Measurements from ENCODE around the gene KRT39.
"Not testable (repeated sequence)": the region's sequence is repeated elsewhere in the genome, so short reads cannot be mapped to it uniquely, and the experiment has no call there.

Gene KRT39

DNA sequence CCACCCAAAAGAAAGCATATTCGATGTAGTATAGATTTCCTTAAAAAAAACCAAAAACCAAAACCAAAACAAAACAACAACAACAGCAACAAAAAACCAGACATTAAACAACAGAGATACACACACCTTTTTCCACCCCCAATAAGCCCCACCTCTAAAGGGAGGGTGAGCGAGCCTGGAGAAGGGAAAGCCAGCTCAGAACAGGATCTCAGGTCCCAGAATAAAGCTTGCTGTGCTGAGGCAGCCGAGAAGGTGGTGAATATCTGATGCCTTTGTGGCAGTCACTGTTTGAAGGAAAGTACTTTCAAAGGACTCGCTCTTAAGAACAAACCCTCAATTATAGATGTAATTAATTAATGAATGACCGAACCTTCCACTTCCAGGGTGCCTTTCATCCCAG, 29.8 kb downstream of the KRT39 start:
- DNase-seq, result no peak

DNA sequence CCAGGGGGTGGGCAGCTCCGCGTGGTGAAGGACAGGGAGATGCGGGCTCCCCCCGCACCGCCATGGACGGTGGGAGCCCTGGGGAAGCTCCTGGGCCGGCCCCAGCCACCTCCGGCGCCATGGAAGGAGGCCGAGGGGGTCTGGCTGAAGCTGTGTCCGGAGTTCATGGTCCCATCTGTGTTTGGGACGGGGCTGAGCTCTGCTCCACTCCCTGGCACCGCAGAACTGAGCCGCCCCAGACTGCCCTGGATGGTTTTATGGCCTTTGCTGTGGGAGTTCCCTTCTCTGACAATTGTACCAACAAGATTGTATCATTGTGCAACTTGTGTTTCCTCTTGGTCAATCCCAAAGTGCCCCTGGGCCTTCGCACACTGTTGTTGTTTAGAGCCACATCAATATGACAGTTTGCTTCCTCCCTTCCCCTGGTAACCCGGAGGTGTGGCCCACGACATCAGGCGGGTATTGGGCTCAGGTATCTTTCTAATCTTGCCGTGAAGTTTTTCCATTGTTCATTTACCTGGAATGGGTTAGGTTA, 30.2 kb downstream of the KRT39 start:
- no peak for DNase-seq

DNA sequence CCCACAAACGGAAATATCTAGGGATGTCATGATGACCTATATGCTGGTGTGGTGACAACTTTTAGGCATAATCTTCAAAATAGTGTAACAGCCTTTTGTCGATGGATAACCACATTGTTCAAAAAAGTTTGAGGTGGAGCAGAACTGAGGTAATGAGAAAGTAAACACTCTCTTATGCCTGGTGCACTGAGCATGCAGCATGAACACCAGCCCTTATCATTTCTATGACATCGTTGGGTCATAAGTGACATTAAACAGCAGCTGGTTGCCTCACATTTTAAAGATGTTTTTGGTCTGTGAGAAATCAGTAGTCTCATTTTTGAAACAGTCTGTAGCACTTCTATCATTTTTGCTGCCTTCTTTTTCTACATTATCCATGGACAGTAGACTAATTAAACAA, 31.1 kb downstream of the KRT39 start:
- no peak for DNase-seq

DNA sequence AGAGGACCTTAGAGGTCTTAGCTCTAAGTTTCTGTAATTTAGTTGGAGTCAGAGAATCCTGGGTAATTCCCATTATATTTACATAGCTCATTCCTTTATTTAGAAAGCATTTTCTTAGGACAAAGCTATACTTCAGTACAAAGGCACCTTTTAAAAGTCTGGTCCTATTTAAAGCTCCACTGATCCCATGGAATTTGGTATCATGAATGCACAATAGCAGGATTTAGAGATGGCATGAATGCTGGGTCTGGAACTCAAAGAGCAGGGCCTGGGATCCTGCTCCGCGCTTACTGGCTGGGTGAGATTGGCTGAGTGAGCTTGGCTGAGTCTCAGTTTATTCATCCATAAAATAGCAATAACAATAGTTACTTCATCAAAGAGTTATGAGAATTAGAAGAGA, 34.1 kb downstream of the KRT39 start:
- no peak for DNase-seq

DNA sequence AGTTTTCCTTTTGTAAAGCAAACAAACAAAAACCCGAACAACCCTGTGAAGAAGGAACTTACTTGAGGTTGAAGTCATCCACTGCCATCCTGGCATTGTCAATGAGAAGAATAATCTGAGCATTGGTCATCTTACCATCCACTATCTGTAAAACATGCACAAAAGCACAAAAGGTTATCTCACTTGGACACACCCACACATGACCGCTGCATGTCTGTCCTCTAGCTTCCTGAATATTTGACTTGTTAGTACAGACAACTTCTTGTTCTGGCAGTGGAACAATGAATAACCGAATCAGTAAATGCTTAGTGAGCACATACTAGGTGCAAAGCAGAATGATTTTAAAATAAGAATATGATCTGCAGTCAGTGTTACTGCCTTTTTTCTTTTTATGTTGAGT, 35.4 kb downstream of the KRT39 start:
- DNase-seq, result no peak

DNA sequence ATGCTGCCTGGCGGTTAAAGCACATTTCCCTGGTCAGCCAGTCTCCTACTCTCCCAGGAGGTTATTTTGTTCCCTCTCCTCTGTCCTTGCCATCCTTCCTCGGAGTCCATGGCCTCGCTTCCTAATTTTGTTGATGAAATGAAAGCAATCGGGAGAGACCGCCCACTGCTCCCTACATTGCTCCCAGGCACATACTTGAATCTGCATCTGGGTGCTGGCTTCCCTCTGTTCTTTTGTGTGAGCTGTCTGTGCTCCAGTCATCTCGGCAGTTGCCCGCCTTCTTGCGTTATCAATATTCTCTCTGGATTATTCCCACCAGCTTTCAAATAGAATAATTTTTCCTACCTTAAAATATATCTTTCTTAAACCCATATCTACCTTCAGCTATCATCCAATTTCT, 40.4 kb downstream of the KRT39 start:
- DNase-seq, result no peak

DNA sequence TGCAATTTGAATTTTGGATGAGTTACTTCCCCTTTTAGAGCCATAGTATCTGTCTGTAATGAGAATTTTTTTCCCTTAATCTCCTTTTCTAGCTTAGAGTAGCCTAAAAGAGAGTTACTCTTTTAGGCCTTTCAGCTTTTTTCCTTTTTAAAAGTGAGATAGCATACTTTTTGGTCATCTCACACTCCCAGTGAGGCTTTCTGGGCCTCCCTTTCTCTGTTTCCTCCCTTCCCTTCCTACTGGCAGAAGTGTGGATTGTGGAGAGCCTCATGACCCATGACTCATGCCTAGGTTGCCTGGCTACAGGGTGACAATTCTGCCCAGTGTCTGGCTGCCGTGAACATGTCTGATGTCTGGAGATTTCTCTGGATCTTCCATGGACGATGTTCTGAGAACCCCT, 44.5 kb downstream of the KRT39 start:
- DNase-seq, result no peak

DNA sequence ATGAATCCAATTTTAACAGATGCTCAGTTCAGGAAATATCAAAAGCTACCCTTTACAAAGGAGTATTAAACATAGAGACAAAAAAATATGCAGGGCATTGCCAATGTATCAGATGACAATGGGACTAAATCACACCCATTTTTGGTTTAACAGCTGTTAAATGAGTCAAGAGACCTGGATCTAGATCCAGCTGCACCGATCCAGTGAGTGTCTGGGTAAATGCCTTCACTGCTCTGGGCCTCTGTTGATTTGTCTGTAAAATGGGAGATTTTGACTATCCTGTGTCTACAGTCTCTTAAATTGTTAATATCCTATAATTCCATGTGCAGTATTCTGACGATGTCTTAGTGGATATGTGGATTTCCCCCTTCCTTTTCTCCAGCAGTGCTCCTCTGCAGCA, 45.7 kb downstream of the KRT39 start:
- no peak for DNase-seq

DNA sequence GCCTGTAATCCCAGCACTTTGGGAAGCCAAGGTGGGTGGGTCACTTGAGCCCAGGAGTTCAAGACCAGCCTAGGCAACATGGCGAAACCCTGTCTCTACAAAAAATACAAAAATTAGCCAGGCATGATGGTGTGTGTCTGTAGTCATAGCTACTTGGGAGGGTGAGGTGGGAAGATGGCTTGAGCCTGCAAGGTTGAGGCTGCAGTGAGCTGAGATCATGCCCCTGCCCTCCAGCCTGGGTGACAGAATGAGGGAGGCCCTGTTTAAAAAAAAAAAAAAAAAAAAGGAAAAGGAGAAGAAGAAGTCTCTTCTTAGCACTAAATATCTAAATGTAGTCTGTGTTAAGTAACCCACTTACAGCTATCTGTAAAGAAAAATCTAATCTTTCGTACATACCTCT, 49.6 kb downstream of the KRT39 start:
- not testable (repeated sequence) for DNase-seq

DNA sequence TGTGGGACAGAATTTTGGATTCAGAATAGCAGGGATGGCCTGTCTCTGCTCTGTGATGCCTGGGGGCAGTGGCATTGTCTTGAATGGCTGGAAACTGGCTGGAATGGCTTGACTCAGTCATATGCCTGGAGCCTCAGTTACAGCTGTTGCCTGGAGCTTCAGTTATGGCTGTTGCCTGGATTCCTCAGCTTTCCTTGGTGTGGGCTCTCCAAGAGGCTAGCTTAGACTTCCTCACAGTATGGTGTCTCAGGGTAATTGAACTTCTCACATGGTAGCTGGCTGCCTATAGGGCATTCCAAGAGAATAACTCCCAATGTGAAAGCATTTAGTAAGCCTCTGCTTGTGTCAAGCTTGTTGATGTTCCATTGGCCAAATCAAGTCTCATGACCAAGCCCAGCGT, 50.4 kb downstream of the KRT39 start:
- DNase-seq, result no peak

DNA sequence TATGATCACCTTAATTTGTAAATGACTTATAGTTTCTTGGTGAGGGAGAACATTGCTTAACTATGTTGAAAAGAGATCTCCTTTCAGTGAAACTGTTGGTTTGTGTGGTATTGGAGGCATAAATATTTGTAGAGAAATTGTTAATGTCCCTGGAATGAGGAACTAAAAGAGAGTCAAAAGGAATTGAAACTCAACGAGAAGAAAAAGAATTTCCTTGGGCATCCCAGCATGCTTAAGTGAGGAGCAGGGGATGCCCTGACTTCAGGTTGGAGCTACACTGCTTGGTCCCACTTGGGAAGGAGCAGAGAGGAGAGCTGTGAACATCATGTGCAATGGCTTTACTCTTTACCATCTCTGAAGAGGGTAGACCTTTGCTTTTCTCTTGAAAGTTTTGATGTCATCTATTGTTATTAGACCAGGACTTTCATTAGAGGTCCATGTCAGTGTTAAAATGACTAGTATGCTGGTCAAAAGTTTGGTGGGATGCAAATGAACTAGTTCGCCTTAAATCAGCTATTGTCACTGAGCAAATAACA, 51.0 kb downstream of the KRT39 start:
- DNase-seq, result no peak

DNA sequence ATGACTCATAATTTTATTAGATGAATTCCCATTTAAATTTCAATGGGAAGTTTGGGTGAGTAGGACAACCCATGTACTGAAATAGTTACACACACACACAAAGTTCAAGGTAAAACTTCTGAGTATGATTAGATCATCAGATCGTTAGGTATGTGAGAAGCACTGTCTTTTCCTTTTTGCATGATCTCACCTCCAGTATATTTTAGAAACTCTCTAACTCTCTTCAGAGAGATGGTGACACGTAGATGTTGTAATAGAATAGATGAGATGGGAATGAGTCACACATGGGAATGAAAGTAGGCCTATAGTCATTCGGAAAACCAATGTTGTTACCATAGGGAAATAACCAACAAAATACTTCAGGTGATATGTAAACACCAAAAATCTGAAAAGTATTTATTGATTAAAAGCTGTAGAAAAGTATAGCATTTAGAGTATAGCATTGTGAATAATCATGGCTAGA, 51.5 kb downstream of the KRT39 start:
- DNase-seq, result no peak

DNA sequence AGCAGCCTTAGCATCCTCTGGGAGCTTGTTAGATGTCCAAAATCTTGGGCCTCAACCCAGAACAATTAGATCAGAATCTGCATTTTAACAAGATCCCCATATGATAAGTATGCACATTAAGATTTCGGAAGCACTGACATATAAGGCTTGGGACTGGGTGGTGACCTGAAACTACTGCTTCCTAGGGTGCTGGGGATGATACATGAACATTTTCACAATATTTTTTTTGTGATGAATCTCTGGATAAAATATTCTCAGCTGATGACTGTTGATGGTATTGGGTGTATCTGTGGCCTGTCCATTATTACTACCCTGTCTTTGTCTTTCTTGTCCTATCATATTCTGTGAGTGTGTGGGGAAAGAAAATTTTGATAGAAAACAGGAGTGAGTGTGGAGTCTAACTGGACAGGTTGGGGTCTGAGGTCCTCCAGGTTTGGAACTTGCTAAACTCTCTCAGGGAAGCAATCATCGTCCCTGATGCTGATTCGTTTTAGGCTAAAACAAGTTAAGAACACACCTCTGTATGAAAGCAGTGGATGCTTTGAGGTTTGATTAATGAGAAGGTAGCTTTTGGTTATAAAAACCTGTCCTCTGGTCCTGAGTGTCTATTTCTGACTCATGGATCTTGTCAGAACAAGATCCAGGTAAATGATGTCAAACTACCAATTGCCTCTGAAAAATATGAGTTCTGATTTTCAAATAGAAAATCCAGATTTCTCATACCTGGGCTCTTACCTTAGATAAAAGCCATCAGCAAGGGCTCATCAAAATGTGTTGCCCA, 52.5 kb downstream of the KRT39 start:
- DNase-seq, result no peak

DNA sequence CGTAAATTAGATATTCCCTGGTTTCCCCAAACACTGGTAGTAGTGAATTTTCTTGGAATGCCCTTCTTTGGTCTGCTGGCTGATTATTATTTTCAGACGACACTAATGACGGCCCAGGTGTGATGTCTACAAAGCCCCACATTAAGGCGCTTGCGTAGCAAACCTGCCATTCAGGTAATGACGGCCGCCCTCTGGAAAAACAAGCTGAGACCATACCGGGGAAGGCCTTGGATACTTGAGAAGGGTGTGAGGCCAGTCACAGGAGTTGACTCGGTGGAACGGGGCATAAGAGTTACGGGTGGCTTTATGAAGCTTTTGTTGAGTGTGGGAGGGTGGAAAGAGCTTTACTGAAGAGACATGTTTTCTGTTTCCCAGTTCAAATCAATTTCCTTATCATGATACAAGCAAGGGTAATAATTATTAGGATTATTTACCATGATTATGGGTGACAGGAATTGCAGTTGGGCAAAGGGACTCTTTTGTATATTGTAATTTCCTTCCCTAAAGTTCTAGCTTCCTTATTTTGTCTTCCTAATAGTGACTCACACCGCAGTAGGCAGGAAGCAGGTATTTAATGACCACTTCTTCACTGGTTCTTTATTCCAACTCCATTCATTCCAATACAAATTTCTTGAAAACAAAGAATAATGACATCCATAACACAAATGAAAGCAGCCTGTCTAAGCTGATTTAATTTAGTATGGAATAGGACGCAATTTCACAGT, 54.1 kb downstream of the KRT39 start:
- no peak for DNase-seq

DNA sequence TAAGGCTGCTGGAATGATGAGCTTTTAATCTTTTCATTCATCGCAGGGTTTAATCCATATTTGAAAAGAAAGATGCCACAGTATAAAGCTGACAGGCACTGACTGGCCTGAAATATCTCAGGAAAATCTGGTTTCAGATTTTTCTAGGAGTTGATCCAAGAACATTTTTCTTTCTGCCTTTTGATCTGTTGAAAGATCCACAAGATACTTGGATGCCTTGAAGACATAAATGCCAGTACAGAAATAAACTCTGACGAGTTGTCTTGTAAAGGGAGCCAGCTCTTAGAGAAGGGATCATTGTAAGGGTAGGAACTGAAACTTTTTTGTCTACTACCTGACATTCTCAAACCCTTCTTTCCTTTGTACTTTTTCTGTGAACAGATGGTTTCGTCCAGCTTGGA, 56.3 kb downstream of the KRT39 start:
- DNase-seq, result no peak

DNA sequence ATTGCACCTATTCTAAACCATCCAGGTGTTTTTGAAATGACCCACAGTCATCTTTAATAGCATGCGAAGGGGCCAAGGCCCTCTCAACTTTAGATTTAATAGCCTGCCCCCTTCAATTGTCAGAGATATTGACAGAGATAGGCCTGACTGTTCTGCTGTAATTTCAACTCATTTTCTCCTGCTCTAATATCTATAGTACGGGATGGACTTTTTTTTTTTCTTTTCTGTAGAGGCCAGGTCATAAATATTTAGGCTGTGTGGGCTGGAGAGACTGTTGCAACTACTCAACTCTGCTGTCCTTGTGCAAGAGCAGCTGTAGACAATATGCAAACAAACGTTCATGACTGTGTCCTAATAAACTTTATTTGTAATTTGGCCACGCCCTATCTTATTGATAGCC, 57.0 kb downstream of the KRT39 start:
- DNase-seq, result no peak

DNA sequence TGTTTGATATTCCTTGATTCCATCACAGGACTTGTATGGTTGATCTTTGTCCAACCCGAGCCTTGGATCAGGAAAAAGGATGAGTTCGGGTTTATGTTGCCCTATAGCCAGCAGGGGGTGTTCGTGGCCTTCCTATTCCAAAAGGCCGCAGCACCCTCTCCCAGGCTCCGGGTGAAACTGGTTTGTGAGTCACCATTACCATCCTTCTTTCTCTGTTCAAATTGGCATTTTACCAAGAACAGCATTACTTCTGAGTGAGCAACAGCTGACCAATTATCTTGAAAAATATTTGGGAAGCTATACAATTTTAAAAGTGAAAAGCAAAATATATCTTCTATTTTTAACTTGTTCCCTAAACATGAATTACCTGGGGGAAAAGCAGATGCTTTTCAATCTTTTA, 57.4 kb downstream of the KRT39 start:
- peak; percentile 11 to 24 (median 17) for DNase-seq
